SKM-1 treated with dmso at 0.1 percent for 144 hours (cell line): ENCODE data around the gene MRPS14.
"Not testable (repeated sequence)": the region's sequence is repeated elsewhere in the genome, so short reads cannot be mapped to it uniquely, and the experiment has no call there.

Experiments
- DNase-seq: peaks from one replicate; lab custom pipeline; 2025; ENCODE audit not compliant: unreplicated experiment; lab: John Stamatoyannopoulos, UW

Gene MRPS14

GRCh38 chr1:175023043-175023921, at the start of gene MRPS14:
Gene MRPS14 (minus strand): TSS chr1:175023425. CDS start chr1:175023408, 17 bp downstream.
- DNase-seq = peak; percentile 99

- peak; percentile 95 for DNase-seq
Observed at GRCh38 chr1:175072099-175072951, 49.1 kb upstream of the MRPS14 start.

- DNase-seq = no peak
Observed at GRCh38 chr1:175071276-175071943, 48.2 kb upstream of the MRPS14 start.

GRCh38 chr1:175070818-175071217, 47.6 kb upstream of the MRPS14 start:
- DNase-seq = no peak

GRCh38 chr1:175067362-175068106, 44.3 kb upstream of the MRPS14 start, which contains the start of gene TNN:
Gene TNN (plus strand): TSS chr1:175067833. CDS start chr1:175077419, 9,586 bp downstream.
- no peak for DNase-seq

GRCh38 chr1:175062858-175063257, 39.6 kb upstream of the MRPS14 start:
- no peak for DNase-seq

GRCh38 chr1:175062339-175062738, 39.1 kb upstream of the MRPS14 start:
- DNase-seq = no peak

GRCh38 chr1:175054736-175055135, 31.5 kb upstream of the MRPS14 start:
- no peak for DNase-seq

GRCh38 chr1:175050992-175051391, 27.8 kb upstream of the MRPS14 start:
- no peak for DNase-seq

- DNase-seq = no peak
Observed at GRCh38 chr1:175045519-175045918, 22.3 kb upstream of the MRPS14 start.

GRCh38 chr1:175045097-175045496, 21.9 kb upstream of the MRPS14 start:
- DNase-seq = no peak

- DNase-seq = not testable (repeated sequence)
Observed at GRCh38 chr1:175044591-175044990, 21.4 kb upstream of the MRPS14 start.

GRCh38 chr1:175043824-175044223, 20.6 kb upstream of the MRPS14 start:
- no peak for DNase-seq

GRCh38 chr1:175042650-175043049, 19.4 kb upstream of the MRPS14 start:
- no peak for DNase-seq

- no peak for DNase-seq
Observed at GRCh38 chr1:175040324-175040879, 17.2 kb upstream of the MRPS14 start.

GRCh38 chr1:175037416-175037815, 14.2 kb upstream of the MRPS14 start:
- DNase-seq = no peak

- no peak for DNase-seq
Observed at GRCh38 chr1:175036476-175036875, 13.3 kb upstream of the MRPS14 start.

GRCh38 chr1:175035865-175036264, 12.6 kb upstream of the MRPS14 start:
- DNase-seq = no peak

- DNase-seq = no peak
Observed at GRCh38 chr1:175034775-175035174, 11.6 kb upstream of the MRPS14 start.

- no peak for DNase-seq
Observed at GRCh38 chr1:175033953-175034352, 10.7 kb upstream of the MRPS14 start.
